NCI-H69 (cell line): ENCODE results near the gene PTPRT.

Experiments
- DNase-seq: peaks from one replicate; lab custom pipeline; 2025; lab: John Stamatoyannopoulos, UW

PTPRT gene

GRCh38 chr20:42043921-42044320 lies 1145.8 kb downstream of the PTPRT start:
- no peak for DNase-seq

GRCh38 chr20:42041000-42041565 lies 1148.6 kb downstream of the PTPRT start:
- peak; percentile 7 for DNase-seq

GRCh38 chr20:42027746-42028268 lies 1161.9 kb downstream of the PTPRT start:
- peak; percentile 47 for DNase-seq

GRCh38 chr20:42026599-42026998 lies 1163.1 kb downstream of the PTPRT start:
- no peak for DNase-seq

- DNase-seq: no peak
These were observed 1165.1 kb downstream of the PTPRT start for GRCh38 chr20:42024653-42025052.
